SU-DHL-6 (cell line): ENCODE results near the gene NAA35.

Experiments used
- H2AFZ ChIP-seq: fragments of 200-600 bp; sonication (generic); 2 replicates; pipeline ENCODE4 v1.6.1; 2014; ENCODE audit warnings: low read depth, mild to moderate bottlenecking, moderate library complexity, mixed read lengths, antibody characterized with exemption, low read length; ENCODE audit not compliant: severe bottlenecking
- H3F3A ChIP-seq: fragments of 200-600 bp; shearing (Covaris generic); 2 replicates; pipeline ENCODE4 v1.6.0; 2016; ENCODE audit warnings: antibody characterized with exemption, mild to moderate bottlenecking; ENCODE audit not compliant: insufficient read depth
- H3K27ac ChIP-seq: fragments of 200-600 bp; sonication (generic); 2 replicates; pipeline ENCODE4 v1.5.1; 2016; ENCODE audit warnings: low read depth, mild to moderate bottlenecking, low read length, moderate library complexity, mixed read lengths
- H3K27me3 ChIP-seq: fragments of 200-600 bp; sonication (generic), shearing (Covaris generic); 2 replicates; pipeline ENCODE4 v1.6.0; 2014; ENCODE audit warnings: mild to moderate bottlenecking, low read length
- H3K36me3 ChIP-seq: fragments of 200-600 bp; sonication (generic); 2 replicates; pipeline ENCODE4 v1.6.1; 2014; ENCODE audit warnings: mild to moderate bottlenecking, low read length, mixed read lengths
- H3K4me2 ChIP-seq: fragments of 300-600, 200-600 bp; shearing (Covaris generic), sonication (generic); 2 replicates; pipeline ENCODE4 v1.6.0; 2014; ENCODE audit warnings: low read length, low read depth, mild to moderate bottlenecking; ENCODE audit not compliant: poor library complexity, severe bottlenecking
- H3K4me3 ChIP-seq: fragments of 200-600 bp; sonication (generic); 2 replicates; pipeline ENCODE4 v1.5.1; 2014; ENCODE audit warnings: antibody characterized with exemption, low read length, mild to moderate bottlenecking, mixed read lengths; ENCODE audit not compliant: insufficient read depth, poor library complexity, severe bottlenecking
- H3K79me2 ChIP-seq: fragments of 200-600 bp; sonication (generic); 2 replicates; pipeline ENCODE4 v1.6.1; 2014; ENCODE audit warnings: mild to moderate bottlenecking, low read length, moderate library complexity; ENCODE audit not compliant: insufficient read depth
- H3K9ac ChIP-seq: fragments of 200-600 bp; sonication (generic); 2 replicates; pipeline ENCODE4 v1.7.0; 2014; ENCODE audit warnings: mild to moderate bottlenecking, low read length
- H3K9me2 ChIP-seq: fragments of 200-600 bp; sonication (generic); replicated peaks from 2 replicates; pipeline ENCODE4 v1.6.1; 2014; ENCODE audit warnings: low read length; ENCODE audit not compliant: insufficient read depth
- H3K9me3 ChIP-seq: fragments of 200-600 bp; sonication (generic); 2 replicates; pipeline ENCODE4 v1.6.1; 2014; ENCODE audit warnings: low read length, mixed read lengths; ENCODE audit not compliant: insufficient read depth
- H4K20me1 ChIP-seq: fragments of 200-600 bp; sonication (generic); 2 replicates; pipeline ENCODE4 v1.6.1; 2014; ENCODE audit warnings: low read depth, mild to moderate bottlenecking, antibody characterized with exemption, low read length, moderate library complexity, mixed read lengths
- CTCF ChIP-seq: fragments of 200-600 bp; sonication (generic); IDR thresholded peaks from one replicate; pipeline ENCODE4 v1.5.1; 2017; ENCODE audit warnings: antibody characterized with exemption, mild to moderate bottlenecking, low read length, moderate library complexity; ENCODE audit not compliant: insufficient read depth, poor library complexity, severe bottlenecking
- EZH2phosphoT487 ChIP-seq: fragments of 200-600 bp; sonication (generic), shearing (Covaris generic); conservative IDR thresholded peaks from 2 replicates; pipeline ENCODE4 v1.6.1; 2018; ENCODE audit warnings: mild to moderate bottlenecking, antibody characterized with exemption, low read length, moderate library complexity, mixed read lengths

NAA35 gene

GRCh38 chr9:86054695-86055094, 113.7 kb downstream of the NAA35 start:
- Histone ChIP-seq H3K36me3 (no peaks in the 10 kb centered on the region), H4K20me1 (no peaks in the 10 kb centered on the region), H3K9ac (no peak overlapping the region), H3K4me3 (no peak overlapping the region), H3F3A (no peaks in the 10 kb centered on the region), H3K9me3 (no peaks in the 10 kb centered on the region), H3K27me3 (no peaks in the 10 kb centered on the region), H2AFZ (no peak overlapping the region), H3K4me2 (no peak overlapping the region), H3K9me2 (no peaks in the 10 kb centered on the region), H3K79me2 (no peaks in the 10 kb centered on the region), H3K27ac (no peak overlapping the region)
- TF ChIP-seq CTCF (no peak), EZH2phosphoT487 (no peak)

GRCh38 chr9:86057491-86057890, 116.5 kb downstream of the NAA35 start:
- no peak overlapping the region for H3K27ac ChIP-seq
- H2AFZ ChIP-seq: no peak overlapping the region
- no peak for TF ChIP-seq EZH2phosphoT487
- TF ChIP-seq CTCF: no peak
- H3K4me2 ChIP-seq: no peak overlapping the region
- no peaks in the 10 kb centered on the region for H3K36me3 ChIP-seq
- H3K9me2 ChIP-seq: no peaks in the 10 kb centered on the region
- no peaks in the 10 kb centered on the region for H3K27me3 ChIP-seq
- H3K79me2 ChIP-seq: no peaks in the 10 kb centered on the region
- H3K9me3 ChIP-seq: no peaks in the 10 kb centered on the region
- no peaks in the 10 kb centered on the region for H4K20me1 ChIP-seq
- H3K9ac ChIP-seq: no peak overlapping the region
- no peak overlapping the region for H3K4me3 ChIP-seq
- H3F3A ChIP-seq: no peaks in the 10 kb centered on the region

GRCh38 chr9:86061972-86062739, 121.2 kb downstream of the NAA35 start:
- Histone ChIP-seq H3F3A (no peaks in the 10 kb centered on the region), H2AFZ (no peak overlapping the region), H3K9me2 (no peaks in the 10 kb centered on the region), H3K27me3 (no peaks in the 10 kb centered on the region), H3K9me3 (no peaks in the 10 kb centered on the region), H3K79me2 (no peaks in the 10 kb centered on the region), H3K4me2 (no peak overlapping the region), H3K4me3 (no peak overlapping the region), H3K9ac (no peak overlapping the region), H3K27ac (no peak overlapping the region), H4K20me1 (no peaks in the 10 kb centered on the region), H3K36me3 (no peaks in the 10 kb centered on the region)
- no peak for TF ChIP-seq EZH2phosphoT487
- no peak for TF ChIP-seq CTCF
